Measurements from ENCODE around the gene METTL5. TPM values are rescaled to one million over a fixed set of nuclear protein-coding genes. Genes with fewer than 3 reads are reported as not detected.
"Not testable (repeated sequence)": the region's sequence is repeated elsewhere in the genome, so short reads cannot be mapped to it uniquely, and the experiment has no call there.

The METTL5 gene
- total RNA-seq, 2 donors from 2014 or later, result 57.3 to 76.8 TPM

GRCh38 chr2:169839954-169840746 is 15.4 kb upstream of the METTL5 start:
- intact Hi-C loops (cut with DNase I), result no loop called here
- no peak for DNase-seq (ENCODE audit: low spot score)

GRCh38 chr2:169838743-169839489 is 14.2 kb upstream of the METTL5 start:
- intact Hi-C loops (cut with DNase I), result no loop called here
- no peak for DNase-seq (ENCODE audit: low spot score)

- intact Hi-C loops (cut with DNase I), result no loop called here
- DNase-seq (ENCODE audit: low spot score), result no peak
These were observed 9.7 kb upstream of the METTL5 start for GRCh38 chr2:169834401-169834800.

- intact Hi-C loops (cut with DNase I), result loop anchor here in 1 of 2 donors (10.0 kb wide), 1 partner anchor 87 kb away; no protein-coding TSS in a partner anchor
- DNase-seq (ENCODE audit: low spot score), result no peak
These were observed 3.6 kb upstream of the METTL5 start for GRCh38 chr2:169828141-169828811.

- DNase-seq (ENCODE audit: low spot score), result peak; percentile 98
- intact Hi-C loops (cut with DNase I), result loop anchor here in 1 of 2 donors (10.0 kb wide), 1 partner anchor 87 kb away; no protein-coding TSS in a partner anchor
These were observed 2.8 kb upstream of the METTL5 start, which contains the start of gene UBR3 for GRCh38 chr2:169827272-169828140. UBR3 (plus strand) TSS chr2:169827454; CDS start chr2:169827508, 54 bp downstream.

- intact Hi-C loops (cut with DNase I), result loop anchor here in 1 of 2 donors (10.0 kb wide), 1 partner anchor 91 kb away; no protein-coding TSS in a partner anchor
- no peak for DNase-seq (ENCODE audit: low spot score)
These were observed 721 bp downstream of the METTL5 start for GRCh38 chr2:169823996-169824372.

- intact Hi-C loops (cut with DNase I), result loop anchor here in 1 of 2 donors (10.0 kb wide), 1 partner anchor 92 kb away; no protein-coding TSS in a partner anchor
- no peak for DNase-seq (ENCODE audit: low spot score)
These were observed 1.8 kb downstream of the METTL5 start for GRCh38 chr2:169822785-169823392.

GRCh38 chr2:169822036-169822435 is 2.7 kb downstream of the METTL5 start:
- DNase-seq (ENCODE audit: low spot score), result no peak
- intact Hi-C loops (cut with DNase I), result loop anchor here in 1 of 2 donors (10.0 kb wide), 1 partner anchor 93 kb away; no protein-coding TSS in a partner anchor

GRCh38 chr2:169820101-169820500 is 4.6 kb downstream of the METTL5 start:
- not testable (repeated sequence) for DNase-seq (ENCODE audit: low spot score)
- intact Hi-C loops (cut with DNase I), result loop anchor here in 1 of 2 donors (10.0 kb wide), 1 partner anchor 95 kb away; no protein-coding TSS in a partner anchor

GRCh38 chr2:169819106-169819505 is 5.6 kb downstream of the METTL5 start:
- no peak for DNase-seq (ENCODE audit: low spot score)
- intact Hi-C loops (cut with DNase I), result no loop called here

GRCh38 chr2:169818241-169818640 is 6.5 kb downstream of the METTL5 start:
- intact Hi-C loops (cut with DNase I), result no loop called here
- DNase-seq (ENCODE audit: low spot score), result no peak

GRCh38 chr2:169817369-169817768 is 7.3 kb downstream of the METTL5 start:
- intact Hi-C loops (cut with DNase I), result not testable (repeated sequence)

GRCh38 chr2:169816961-169817360 is 7.7 kb downstream of the METTL5 start:
- intact Hi-C loops (cut with DNase I); DNase-seq (ENCODE audit: low spot score): not testable (repeated sequence)

More at GRCh38 chr2:169817369-169817768, 7.3 kb downstream of the METTL5 start:
- DNase-seq (ENCODE audit: low spot score), result not testable (repeated sequence)

- intact Hi-C loops (cut with DNase I), result no loop called here
- DNase-seq (ENCODE audit: low spot score), result no peak
These were observed 8.9 kb downstream of the METTL5 start for GRCh38 chr2:169815849-169816248.

GRCh38 chr2:169808221-169808620 is 16.5 kb downstream of the METTL5 start:
- no peak for DNase-seq (ENCODE audit: low spot score)
- intact Hi-C loops (cut with DNase I), result no loop called here

- intact Hi-C loops (cut with DNase I), result no loop called here
- no peak for DNase-seq (ENCODE audit: low spot score)
These were observed 18.1 kb downstream of the METTL5 start for GRCh38 chr2:169806586-169806985.

- no peak for DNase-seq (ENCODE audit: low spot score)
- intact Hi-C loops (cut with DNase I), result no loop called here
These were observed 21.2 kb downstream of the METTL5 start for GRCh38 chr2:169803480-169803879.
